Esophagus (tissue), 2 donors: ENCODE results near the gene GNAO1. TPM values are rescaled to one million over a fixed set of nuclear protein-coding genes. Genes with fewer than 3 reads are reported as not detected.

Experiments
- H3K27ac ChIP-seq, 2 donors: one replicate each; pipeline ENCODE4 v1.5.1; 2013; ENCODE audit warnings: low read depth in 2 of 2, mild to moderate bottlenecking in 2 of 2, inconsistent platforms in 1 of 2, low read length in 1 of 2, moderate library complexity in 1 of 2
- H3K27me3 ChIP-seq, 2 donors: one replicate each; pipeline ENCODE4 v1.6.1; 2013; ENCODE audit warnings: low read length in 2 of 2, control low read depth in 1 of 2, mild to moderate bottlenecking in 1 of 2; ENCODE audit not compliant: insufficient read depth in 2 of 2, control insufficient read depth in 1 of 2
- H3K36me3 ChIP-seq, 2 donors: one replicate each; pipeline ENCODE4 v1.6.1; 2013; ENCODE audit warnings: low read length in 1 of 2; ENCODE audit not compliant: control insufficient read depth in 2 of 2, insufficient read depth in 2 of 2
- H3K4me1 ChIP-seq, 2 donors: one replicate each; pipeline ENCODE4 v1.6.1; 2013; ENCODE audit warnings: low read length in 1 of 2; ENCODE audit not compliant: control insufficient read depth in 2 of 2, insufficient read depth in 2 of 2
- H3K4me3 ChIP-seq, 2 donors: one replicate each; pipeline ENCODE4 v1.5.1; 2013; ENCODE audit warnings: low read length in 2 of 2, mild to moderate bottlenecking in 2 of 2, low read depth in 1 of 2, moderate library complexity in 1 of 2
- H3K9me3 ChIP-seq, 2 donors: one replicate each; pipeline ENCODE4 v1.6.1; 2013; ENCODE audit warnings: mild to moderate bottlenecking in 2 of 2, low read depth in 1 of 2, low read length in 1 of 2, moderate library complexity in 1 of 2; ENCODE audit not compliant: control insufficient read depth in 2 of 2, insufficient read depth in 1 of 2
- WGBS, 2 donors: extraction: QIAGEN DNeasy Blood & Tissue Kit; methylation state at CpG; one replicate each; pipeline ENCODE4 v1.1.7; 2013; 5-methylcytosine and 5-hydroxymethylcytosine counted together
- polyA plus RNA-seq, 2 donors: library from polyadenylated mRNA; stranded (reverse); fragments of 200-250 nt; gene quantifications; one replicate each; pipeline ENCODE4 v1.2.3, GENCODE V29; 2013
- donor health status: healthy with polysubstance abuse.
- donor health status: Bipolar disorder and iron deficiency.

The GNAO1 gene
- polyA plus RNA-seq, 2 donors, result 0.75 to 1.0 TPM

GRCh38 chr16:56336711-56337110 lies 145.4 kb downstream of the GNAO1 start:
- H3K27ac ChIP-seq, result no peak overlapping the region
- no peaks in the 10 kb centered on the region for H3K27me3 ChIP-seq
- H3K4me3 ChIP-seq, result no peak overlapping the region
- H3K4me1 ChIP-seq, result peaks cover 3 to 31% of the 10 kb centered on the region in 2 donors
- no peaks in the 10 kb centered on the region for H3K9me3 ChIP-seq
- H3K36me3 ChIP-seq, result peaks cover 0 to 2% of the 10 kb centered on the region in 2 donors
- 88 to 92% methylated on average over 21 of the region's 21 CpGs for WGBS, 2 donors

DNA sequence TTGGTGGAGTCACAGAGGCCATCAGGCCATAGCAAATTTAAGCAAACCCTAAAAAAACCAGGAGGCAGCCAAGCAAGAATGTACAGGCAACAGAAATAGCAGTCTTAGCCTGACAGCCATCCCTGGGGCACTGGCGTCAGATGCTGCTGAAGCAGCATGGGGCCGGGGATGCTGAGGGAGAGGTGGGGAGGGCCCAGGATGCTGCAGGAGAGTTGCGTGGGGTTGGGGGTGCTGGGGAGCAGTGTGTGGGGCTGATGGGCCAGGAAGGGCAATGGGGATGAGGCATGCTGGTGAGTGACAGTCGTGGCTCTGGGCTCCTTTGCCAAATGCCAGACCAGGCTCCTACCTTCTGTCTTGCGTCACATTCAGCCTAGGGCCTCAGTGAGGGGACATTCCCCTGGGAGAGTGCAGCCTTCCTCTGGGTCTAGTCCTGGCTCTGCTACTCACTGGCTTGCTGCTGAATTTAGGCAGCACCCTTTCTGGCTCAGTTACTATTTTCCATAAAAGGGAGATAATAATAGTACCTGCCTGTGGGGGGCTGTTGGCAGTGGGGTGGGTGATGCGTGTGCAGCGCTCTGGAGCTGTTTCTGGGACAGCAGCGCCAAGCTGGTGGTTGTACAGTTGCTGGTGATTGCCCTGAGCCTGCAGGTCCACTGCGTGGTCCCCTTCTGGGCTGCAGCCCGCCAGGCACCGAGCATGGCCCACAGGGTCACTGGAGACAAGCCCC lies 146.0 kb downstream of the GNAO1 start:
- no peaks in the 10 kb centered on the region for H3K27me3 ChIP-seq
- no peak overlapping the region for H3K27ac ChIP-seq
- no peak overlapping the region for H3K4me3 ChIP-seq
- H3K4me1 ChIP-seq, result peaks cover 6 to 29% of the 10 kb centered on the region in 2 donors
- peaks cover 0 to 2% of the 10 kb centered on the region in 2 donors for H3K36me3 ChIP-seq
- WGBS, 2 donors, result 84 to 85% methylated on average over 11 of the region's 11 CpGs
- H3K9me3 ChIP-seq, result no peaks in the 10 kb centered on the region

- H3K9me3 ChIP-seq, result no peaks in the 10 kb centered on the region
- peaks cover 0 to 2% of the 10 kb centered on the region in 2 donors for H3K36me3 ChIP-seq
- no peak overlapping the region for H3K4me3 ChIP-seq
- no peaks in the 10 kb centered on the region for H3K27me3 ChIP-seq
- H3K4me1 ChIP-seq, result peaks cover 6 to 25% of the 10 kb centered on the region in 2 donors
- 89% methylated on average over 11 of the region's 11 CpGs for WGBS, 2 donors
- H3K27ac ChIP-seq, result no peak overlapping the region
These were observed 146.6 kb downstream of the GNAO1 start for GRCh38 chr16:56337858-56338325.

- no peaks in the 10 kb centered on the region for H3K27me3 ChIP-seq
- 92% methylated on average over 17 of the region's 17 CpGs for WGBS, 2 donors
- H3K4me1 ChIP-seq, result peaks cover 6 to 25% of the 10 kb centered on the region in 2 donors
- peaks cover 0 to 2% of the 10 kb centered on the region in 2 donors for H3K36me3 ChIP-seq
- H3K9me3 ChIP-seq, result no peaks in the 10 kb centered on the region
- no peak overlapping the region for H3K4me3 ChIP-seq
- H3K27ac ChIP-seq, result no peak overlapping the region
These were observed 147.5 kb downstream of the GNAO1 start for GRCh38 chr16:56338566-56339318.

DNA sequence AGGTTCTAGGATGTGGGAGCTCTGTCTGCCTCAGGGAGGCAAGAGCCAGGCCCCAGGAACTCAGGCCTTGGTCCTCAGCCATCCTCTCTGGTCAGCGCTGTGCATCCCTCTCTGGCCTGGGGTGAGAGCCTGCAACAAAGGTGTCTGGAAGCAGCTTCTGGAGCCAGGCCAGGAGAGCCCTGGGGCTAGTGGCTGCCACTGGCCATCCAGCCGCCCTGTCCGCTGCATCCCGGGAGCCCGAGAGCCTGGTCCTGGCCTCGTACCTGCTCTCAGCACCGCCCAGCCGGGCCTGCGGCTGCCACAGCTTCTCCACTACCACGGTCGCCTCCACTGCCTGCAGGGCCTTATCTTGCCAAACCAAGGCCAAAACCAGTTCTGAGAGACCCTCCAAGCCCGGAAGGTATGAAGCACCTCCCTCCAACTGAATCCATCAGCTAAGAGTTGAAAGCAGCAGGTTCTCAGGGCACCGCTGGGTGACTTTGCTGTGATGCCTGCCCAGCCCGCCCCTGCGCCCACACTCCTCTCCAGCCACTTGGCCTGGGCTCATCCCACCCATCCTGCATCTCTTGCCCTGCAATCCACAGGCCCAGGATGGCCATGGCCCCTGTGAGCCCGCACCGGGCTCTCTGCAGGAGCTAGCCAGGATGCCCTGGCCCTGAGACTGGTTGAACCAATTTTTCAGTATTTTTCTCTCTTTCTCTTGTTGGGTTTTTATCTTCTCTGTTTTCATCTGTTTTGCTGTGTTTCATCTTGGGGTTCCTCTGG lies 148.3 kb downstream of the GNAO1 start:
- WGBS, 2 donors, result 92 to 94% methylated on average over 17 of the region's 17 CpGs
- no peak overlapping the region for H3K4me3 ChIP-seq
- H3K27me3 ChIP-seq, result no peaks in the 10 kb centered on the region
- H3K4me1 ChIP-seq, result peaks cover 6 to 24% of the 10 kb centered on the region in 2 donors
- H3K27ac ChIP-seq, result no peak overlapping the region
- H3K36me3 ChIP-seq, result peaks cover 0 to 2% of the 10 kb centered on the region in 2 donors
- H3K9me3 ChIP-seq, result no peaks in the 10 kb centered on the region

- WGBS, 2 donors, result 95% methylated on average over 23 of the region's 23 CpGs
- H3K4me1 ChIP-seq, result peaks cover 6 to 25% of the 10 kb centered on the region in 2 donors
- H3K9me3 ChIP-seq, result no peaks in the 10 kb centered on the region
- H3K27me3 ChIP-seq, result no peaks in the 10 kb centered on the region
- H3K4me3 ChIP-seq, result no peak overlapping the region
- peaks cover 0 to 2% of the 10 kb centered on the region in 2 donors for H3K36me3 ChIP-seq
- no peak overlapping the region for H3K27ac ChIP-seq
These were observed 149.1 kb downstream of the GNAO1 start for GRCh38 chr16:56340416-56340815.

DNA sequence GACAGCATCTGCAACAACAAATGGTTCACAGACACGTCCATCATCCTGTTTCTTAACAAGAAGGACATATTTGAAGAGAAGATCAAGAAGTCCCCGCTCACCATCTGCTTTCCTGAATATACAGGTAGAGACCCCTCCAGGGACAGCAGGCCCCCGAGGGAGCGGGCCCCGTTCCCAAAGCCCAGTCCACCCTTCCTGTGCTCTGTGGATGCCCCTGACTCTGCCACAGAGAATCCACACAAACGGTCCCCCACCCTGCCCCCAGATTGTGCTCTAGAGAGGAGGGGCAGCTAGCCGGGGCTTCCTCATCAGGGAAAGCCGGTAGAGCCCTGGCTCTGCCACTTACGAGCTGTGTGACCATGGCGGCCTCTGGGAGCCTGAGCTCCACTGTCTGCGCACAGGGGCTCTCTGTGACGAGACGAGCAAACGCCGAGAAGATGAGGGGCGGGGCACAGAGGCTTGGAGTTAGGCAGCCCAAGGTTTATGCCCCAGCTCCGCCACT lies 149.6 kb downstream of the GNAO1 start:
- Histone ChIP-seq H3K4me3 (no peak overlapping the region), H3K27me3 (no peaks in the 10 kb centered on the region), H3K9me3 (no peaks in the 10 kb centered on the region), H3K27ac (no peak overlapping the region), H3K4me1 (peaks cover 6 to 22% of the 10 kb centered on the region in 2 donors), H3K36me3 (peaks cover 0 to 2% of the 10 kb centered on the region in 2 donors)
- WGBS, 2 donors, result 85 to 89% methylated on average over 17 of the region's 17 CpGs

DNA sequence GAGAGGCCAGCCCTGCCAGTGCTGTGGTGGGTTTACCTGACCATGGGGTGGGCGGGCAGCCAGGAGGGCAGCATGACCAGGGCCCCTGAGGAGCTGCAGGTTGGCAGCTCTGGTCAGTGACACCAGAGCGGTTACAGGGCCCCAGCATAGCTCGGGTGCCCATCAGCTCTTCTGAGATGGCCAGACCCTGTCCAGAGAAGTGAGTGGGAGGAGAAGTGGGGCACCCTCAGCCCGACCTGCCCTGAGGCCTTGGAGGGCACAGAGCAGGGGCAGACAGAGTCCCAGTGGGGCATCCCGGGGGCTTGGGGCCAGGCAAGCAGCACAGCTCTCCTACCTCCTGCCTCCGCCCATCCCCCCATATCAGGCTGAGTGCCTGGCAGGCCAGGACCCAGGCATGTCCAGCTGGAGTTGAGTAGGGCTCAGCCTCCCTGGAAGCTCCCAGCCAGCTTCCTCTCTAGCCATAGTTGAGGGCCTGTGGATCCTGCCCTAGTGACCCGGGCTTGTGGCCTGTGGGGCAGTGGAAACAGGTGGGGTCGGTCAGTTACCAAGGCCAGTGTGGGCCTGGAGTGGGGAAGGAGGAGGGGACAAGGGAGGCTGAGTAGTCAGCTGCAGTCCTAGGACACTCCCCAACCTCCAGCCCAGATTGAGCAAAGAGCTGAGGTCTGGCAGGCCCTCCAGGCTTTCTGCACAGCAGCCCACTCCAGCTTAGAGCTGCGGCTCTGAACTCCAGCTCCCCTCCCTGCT lies 150.5 kb downstream of the GNAO1 start:
- WGBS, 2 donors, result 78 to 86% methylated on average over 8 to 9 of the region's 9 CpGs
- Histone ChIP-seq H3K4me3 (no peak overlapping the region), H3K27me3 (no peaks in the 10 kb centered on the region), H3K4me1 (peaks cover 2 to 17% of the 10 kb centered on the region in 2 donors), H3K9me3 (no peaks in the 10 kb centered on the region), H3K36me3 (peaks cover 0 to 2% of the 10 kb centered on the region in 2 donors), H3K27ac (no peak overlapping the region)
